Colonic mucosa (tissue), 4 donors: ENCODE results near the gene RIN1. TPM values are rescaled to one million over a fixed set of nuclear protein-coding genes. Genes with fewer than 3 reads are reported as not detected.

Experiments used
- DNase-seq: peaks from one replicate; pipeline ENCODE4 v3.0.0-alpha.2; 2020
- H3K27ac ChIP-seq: fragments of 200-600 bp; one replicate; pipeline ENCODE4 v1.8.0; 2021
- H3K27me3 ChIP-seq: fragments of 200-600 bp; one replicate; pipeline ENCODE4 v1.8.0; 2021
- H3K36me3 ChIP-seq: fragments of 200-600 bp; one replicate; pipeline ENCODE4 v1.8.0; 2021
- H3K4me1 ChIP-seq: fragments of 200-600 bp; one replicate; pipeline ENCODE4 v1.8.0; 2021; ENCODE audit warnings: mild to moderate bottlenecking
- H3K4me3 ChIP-seq: fragments of 200-600 bp; one replicate; pipeline ENCODE4 v1.8.0; 2021
- H3K9ac ChIP-seq, 2 donors: one replicate each; pipeline ENCODE4 v1.7.0; 2013; ENCODE audit warnings: control low read depth in 2 of 2, low read depth in 2 of 2, low read length in 2 of 2
- H3K9me3 ChIP-seq: fragments of 200-600 bp; one replicate; pipeline ENCODE4 v1.8.0; 2021
- intact Hi-C: fragments of 100-400 bp; cut with DNase I; formaldehyde crosslinking; loops from one replicate; pipeline ENCODE4 v1.14.1; 2022
- total RNA-seq, 2 donors: library from RNA; stranded (reverse); fragmentation: NEBNext Ultra II Directional in 1 of 2; extraction: Animal tissue kit (Norgen Biotek cat#: 25700) in 1 of 2; gene quantifications; one replicate each; pipeline ENCODE4 v1.2.1, GENCODE V29; 2021
- TF ChIP-seq, protein P1 (sequence below): fragments of 200-600 bp; IDR thresholded peaks from one replicate; pipeline ENCODE4 v1.8.0; 2022; ENCODE audit warnings: antibody characterized with exemption, mild to moderate bottlenecking
- donor health status: healthy.
- donor health status: DM: no; HTN: no; CAD: no.
- donor health status: DM: no; HTN: no; CAD: no.

The RIN1 gene
- total RNA-seq, 2 donors from 2014 or later, result 11.6 to 20.0 TPM

DNA sequence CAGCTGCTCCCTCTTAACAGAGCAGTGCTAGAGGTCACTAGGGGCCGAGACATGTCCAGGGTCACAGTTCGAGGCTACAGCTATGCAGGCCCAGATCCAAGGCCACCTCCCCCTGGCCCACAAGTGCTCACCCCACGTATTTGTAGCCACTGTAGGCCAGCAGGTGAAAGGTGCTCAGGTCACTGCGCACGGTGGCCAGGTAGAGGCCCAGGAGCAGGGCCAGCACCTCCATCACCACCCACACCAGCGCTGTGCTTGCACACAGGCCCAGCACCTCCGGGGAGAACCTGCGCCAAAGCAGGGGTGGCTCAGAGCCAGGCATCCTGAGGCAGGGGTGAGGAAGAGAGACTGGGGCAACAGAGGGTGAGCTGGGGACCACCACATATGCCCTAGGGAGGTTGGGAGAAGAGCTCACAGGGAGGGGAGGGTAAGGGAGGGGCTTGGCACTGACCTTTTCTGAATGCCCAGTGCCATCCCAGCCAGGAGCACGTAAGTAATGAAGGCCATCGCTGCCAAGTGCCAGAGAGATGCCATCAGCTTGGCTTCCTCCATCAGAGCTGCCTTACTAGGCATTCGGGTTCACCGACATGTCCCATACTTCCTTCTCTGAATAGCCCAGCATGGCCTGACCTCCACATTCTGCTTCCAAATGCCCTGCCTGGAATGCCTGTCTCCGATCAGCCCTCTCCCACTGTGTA lies 50.8 kb downstream of the RIN1 start:
- no peak overlapping the region for H3K4me3 ChIP-seq
- no peak overlapping the region for H3K9ac ChIP-seq
- H3K27ac ChIP-seq, result no peak overlapping the region
- DNase-seq, result no peak
- intact Hi-C loops, result no loop called here
- no peaks in the 10 kb centered on the region for H3K9me3 ChIP-seq
- TF ChIP-seq, protein P1, sequence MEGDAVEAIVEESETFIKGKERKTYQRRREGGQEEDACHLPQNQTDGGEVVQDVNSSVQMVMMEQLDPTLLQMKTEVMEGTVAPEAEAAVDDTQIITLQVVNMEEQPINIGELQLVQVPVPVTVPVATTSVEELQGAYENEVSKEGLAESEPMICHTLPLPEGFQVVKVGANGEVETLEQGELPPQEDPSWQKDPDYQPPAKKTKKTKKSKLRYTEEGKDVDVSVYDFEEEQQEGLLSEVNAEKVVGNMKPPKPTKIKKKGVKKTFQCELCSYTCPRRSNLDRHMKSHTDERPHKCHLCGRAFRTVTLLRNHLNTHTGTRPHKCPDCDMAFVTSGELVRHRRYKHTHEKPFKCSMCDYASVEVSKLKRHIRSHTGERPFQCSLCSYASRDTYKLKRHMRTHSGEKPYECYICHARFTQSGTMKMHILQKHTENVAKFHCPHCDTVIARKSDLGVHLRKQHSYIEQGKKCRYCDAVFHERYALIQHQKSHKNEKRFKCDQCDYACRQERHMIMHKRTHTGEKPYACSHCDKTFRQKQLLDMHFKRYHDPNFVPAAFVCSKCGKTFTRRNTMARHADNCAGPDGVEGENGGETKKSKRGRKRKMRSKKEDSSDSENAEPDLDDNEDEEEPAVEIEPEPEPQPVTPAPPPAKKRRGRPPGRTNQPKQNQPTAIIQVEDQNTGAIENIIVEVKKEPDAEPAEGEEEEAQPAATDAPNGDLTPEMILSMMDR, result no peak
- peaks cover 6% of the 10 kb centered on the region for H3K4me1 ChIP-seq
- no peaks in the 10 kb centered on the region for H3K27me3 ChIP-seq
- no peaks in the 10 kb centered on the region for H3K36me3 ChIP-seq

DNA sequence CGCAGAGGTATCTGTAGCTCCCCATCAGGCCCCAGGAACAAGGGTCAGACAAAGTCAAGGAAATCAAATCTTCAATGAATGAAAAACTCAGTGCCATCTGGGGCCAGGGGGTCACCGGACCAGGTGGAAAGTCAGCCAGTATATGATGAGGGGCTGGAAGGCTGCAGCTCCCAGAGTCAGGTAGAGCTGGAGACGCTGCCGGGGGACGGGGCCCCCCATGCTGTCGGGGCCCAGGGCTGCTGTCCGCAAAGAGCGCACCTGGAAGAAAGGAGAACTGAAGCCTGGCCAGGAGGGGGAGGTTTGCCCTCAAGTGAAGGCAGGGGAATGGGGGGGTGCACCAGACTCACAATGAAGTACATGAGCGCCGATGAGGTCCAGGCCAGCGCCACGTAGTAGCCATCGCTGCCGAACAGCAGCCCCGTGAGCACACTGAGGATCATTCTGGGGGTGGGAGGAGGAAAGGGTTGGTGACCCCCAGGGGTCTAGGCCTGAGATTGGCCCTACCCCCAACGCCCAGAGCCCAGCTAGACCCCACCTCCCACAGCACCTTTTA lies 51.6 kb downstream of the RIN1 start:
- no peak overlapping the region for H3K27ac ChIP-seq
- H3K36me3 ChIP-seq, result no peaks in the 10 kb centered on the region
- no peak for DNase-seq
- intact Hi-C loops, result no loop called here
- H3K9me3 ChIP-seq, result no peaks in the 10 kb centered on the region
- H3K9ac ChIP-seq, result no peak overlapping the region
- H3K4me1 ChIP-seq, result peaks cover 6% of the 10 kb centered on the region
- TF ChIP-seq, protein P1, result no peak
- H3K4me3 ChIP-seq, result no peak overlapping the region
- H3K27me3 ChIP-seq, result no peaks in the 10 kb centered on the region

DNA sequence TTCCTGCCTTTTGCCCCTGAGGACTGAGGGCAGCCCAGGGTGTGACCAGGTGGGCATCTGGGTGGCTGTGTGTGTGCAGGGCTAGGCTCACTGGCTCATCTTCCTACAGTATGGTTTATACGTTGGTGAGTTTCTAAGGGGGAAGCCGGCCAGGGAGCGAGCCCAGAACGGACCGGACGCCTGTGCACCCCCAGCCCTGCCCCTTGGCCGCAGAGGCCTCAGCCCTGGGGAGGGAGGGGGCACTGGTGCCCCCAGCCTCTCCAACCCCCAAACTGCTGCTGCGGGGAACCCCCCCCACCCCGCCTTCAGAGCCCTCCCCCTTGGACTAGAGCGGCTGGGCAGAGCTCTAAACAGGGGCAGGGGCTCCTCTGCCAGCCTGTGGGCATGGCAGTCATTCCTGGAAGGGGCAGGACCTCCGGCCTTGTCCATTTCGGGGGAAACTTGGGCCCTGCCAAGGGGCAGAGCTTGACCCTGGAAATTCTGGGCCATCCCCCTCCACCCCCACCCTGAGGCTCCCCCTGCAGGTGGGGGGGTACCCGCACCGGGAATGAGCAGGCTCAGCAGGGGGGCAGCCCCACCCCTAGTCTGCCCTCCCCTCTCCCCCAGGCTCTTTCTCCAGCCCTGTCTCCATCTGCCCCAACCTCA lies 52.7 kb downstream of the RIN1 start:
- intact Hi-C loops, result loop anchor here (2.0 kb wide), 1 partner anchor 61 kb away; no protein-coding TSS in a partner anchor
- H3K9ac ChIP-seq, result no peak overlapping the region
- no peaks in the 10 kb centered on the region for H3K27me3 ChIP-seq
- no peak overlapping the region for H3K4me3 ChIP-seq
- no peaks in the 10 kb centered on the region for H3K36me3 ChIP-seq
- TF ChIP-seq, protein P1, result no peak
- H3K27ac ChIP-seq, result no peak overlapping the region
- no peaks in the 10 kb centered on the region for H3K9me3 ChIP-seq
- H3K4me1 ChIP-seq, result peaks cover 6% of the 10 kb centered on the region
- DNase-seq, result no peak

GRCh38 chr11:66282468-66283455 lies 53.5 kb downstream of the RIN1 start:
- Histone ChIP-seq H3K27me3 (no peaks in the 10 kb centered on the region), H3K4me3 (no peak overlapping the region), H3K27ac (no peak overlapping the region), H3K9ac (peak overlapping the region in 1 of 2 donors; percentile 26), H3K4me1 (peaks cover 2% of the 10 kb centered on the region), H3K9me3 (no peaks in the 10 kb centered on the region), H3K36me3 (no peaks in the 10 kb centered on the region)
- TF ChIP-seq, protein P1, result peak; percentile 95
- peak; percentile 98 for DNase-seq
- intact Hi-C loops, result loop anchor here (2.0 kb wide), 1 partner anchor 60 kb away; no protein-coding TSS in a partner anchor

Other genes with a start within 250 kb of the RIN1 start
- gene KLC2, start 78.7 kb downstream of the RIN1 start, total RNA-seq, result 10 to 100 TPM; 19.9 to 35.7 TPM
- gene RAB1B, start 67.8 kb downstream of the RIN1 start, total RNA-seq, result 100 to 1,000 TPM; 212 to 243 TPM
- under 1 TPM; 0.58 to 0.67 TPM for gene CNIH2, start 58.3 kb downstream of the RIN1 start, total RNA-seq
- gene YIF1A, start 47.3 kb downstream of the RIN1 start, total RNA-seq, result 100 to 1,000 TPM in 1 of 2 donors, 10 to 100 TPM in 1; 87.4 to 159 TPM
- gene TMEM151A, start 44.5 kb downstream of the RIN1 start, total RNA-seq, result under 1 TPM; 0.37 to 0.47 TPM
- 1 to 10 TPM; 4.9 to 8.8 TPM for gene CD248, start 19.4 kb downstream of the RIN1 start, total RNA-seq
- 10 to 100 TPM; 31.1 to 64.6 TPM for gene BRMS1, start 8.7 kb upstream of the RIN1 start, total RNA-seq
- gene B4GAT1, start 11.2 kb upstream of the RIN1 start, total RNA-seq, result 10 to 100 TPM; 14.2 to 20.2 TPM
- 10 to 100 TPM; 20.2 to 28.3 TPM for gene SLC29A2, start 35.3 kb upstream of the RIN1 start, total RNA-seq
- under 1 TPM; 0.17 to 0.37 TPM for gene NPAS4, start 84.6 kb upstream of the RIN1 start, total RNA-seq
- 100 to 1,000 TPM in 1 of 2 donors, 10 to 100 TPM in 1; 55.6 to 122 TPM for gene MRPL11, start 102.4 kb upstream of the RIN1 start, total RNA-seq
- gene PELI3, start 130.5 kb upstream of the RIN1 start, total RNA-seq, result 1 to 10 TPM; 3.8 to 3.9 TPM
- 100 to 1,000 TPM in 1 of 2 donors, 10 to 100 TPM in 1; 70.3 to 124 TPM for gene DPP3, start 144.0 kb upstream of the RIN1 start, total RNA-seq
- gene BBS1, start 174.2 kb upstream of the RIN1 start, total RNA-seq, result 10 to 100 TPM; 16.8 to 25.8 TPM
- 10 to 100 TPM in 1 of 2 donors, 1 to 10 TPM in 1; 7.7 to 10.7 TPM for gene ZDHHC24, start 209.6 kb upstream of the RIN1 start, total RNA-seq
- gene ACTN3, start 210.5 kb upstream of the RIN1 start, total RNA-seq, result under 1 TPM in 1 of 2 donors, not detected in 1; 0.11 TPM
- gene CTSF, start 232.2 kb upstream of the RIN1 start, total RNA-seq, result 10 to 100 TPM in 1 of 2 donors, 1 to 10 TPM in 1; 3.1 to 17.3 TPM